GM12878 (cell line): Measurements from ENCODE around the gene MICB. TPM values are rescaled to one million over a fixed set of nuclear protein-coding genes. Genes with fewer than 3 reads are reported as not detected.
A peak's percentile ranks its signal among the peaks of the same experiment; 100 is the strongest.

ENCODE experiments used
- ATF3 ChIP-seq: IDR thresholded peaks from 2 replicates; pipeline ENCODE4 v1.6.1; 2011; ENCODE audit warnings: low read depth, mild to moderate bottlenecking, low read length, moderate library complexity, borderline replicate concordance; ENCODE audit errors: extremely low read depth
- BACH1 ChIP-seq: fragments of 450-650 bp; IDR thresholded peaks from 2 replicates; pipeline ENCODE4 v1.6.1; 2017; ENCODE audit warnings: mild to moderate bottlenecking, borderline replicate concordance
- BHLHE40 ChIP-seq, 2 experiments: fragments of 450-650 bp in 1 of 2; IDR thresholded peaks; 2 replicates each; pipeline ENCODE4 v1.6.1; 2011 to 2017; ENCODE audit warnings: low read depth in 2 of 2, borderline replicate concordance in 1 of 2, improper control_type of control experiment in 1 of 2, low read length in 1 of 2, mild to moderate bottlenecking in 1 of 2
- CBX3 ChIP-seq: fragments of 200-600 bp; sonication (generic); IDR thresholded peaks from 2 replicates; pipeline ENCODE4 v1.6.1; 2016; ENCODE audit warnings: low read depth, borderline replicate concordance
- CBX5 ChIP-seq: sonication (generic); IDR thresholded peaks from 2 replicates; pipeline ENCODE4 v1.6.1; 2016; ENCODE audit warnings: low read depth, moderate library complexity, mild to moderate bottlenecking, inconsistent platforms
- CREM ChIP-seq: IDR thresholded peaks from 2 replicates; pipeline ENCODE4 v1.6.1; 2014; ENCODE audit warnings: antibody characterized with exemption, low read depth
- CUX1 ChIP-seq: IDR thresholded peaks from 2 replicates; pipeline ENCODE4 v1.6.1; 2012; ENCODE audit warnings: improper control_type of control experiment, low read depth, low read length; ENCODE audit not compliant: insufficient replicate concordance
- DPF2 ChIP-seq: fragments of 450-650 bp; IDR thresholded peaks from 2 replicates; pipeline ENCODE4 v1.6.1; 2017; ENCODE audit warnings: mild to moderate bottlenecking
- E4F1 ChIP-seq: fragments of 450-650 bp; IDR thresholded peaks from 2 replicates; pipeline ENCODE4 v1.6.1; 2018; ENCODE audit warnings: borderline replicate concordance, mild to moderate bottlenecking; ENCODE audit not compliant: partially characterized antibody
- JUND ChIP-seq: IDR thresholded peaks from 2 replicates; pipeline ENCODE4 v1.6.1; 2012; ENCODE audit warnings: low read depth, mild to moderate bottlenecking, low read length, improper control_type of control experiment, moderate library complexity
- KLF5 ChIP-seq: fragments of 450-650 bp; IDR thresholded peaks from 2 replicates; pipeline ENCODE4 v1.6.1; 2014; ENCODE audit warnings: mild to moderate bottlenecking; ENCODE audit not compliant: partially characterized antibody
- MTA2 ChIP-seq: fragments of 450-650 bp; IDR thresholded peaks from 2 replicates; pipeline ENCODE4 v1.6.1; 2016; ENCODE audit warnings: low read depth, mild to moderate bottlenecking, moderate library complexity
- NFYA ChIP-seq: IDR thresholded peaks from 2 replicates; pipeline ENCODE4 v1.6.1; 2011; ENCODE audit warnings: low read depth, mild to moderate bottlenecking, low read length, improper control_type of control experiment, borderline replicate concordance
- SMAD1 ChIP-seq: fragments of 450-650 bp; IDR thresholded peaks from 2 replicates; pipeline ENCODE4 v1.6.1; 2018; ENCODE audit warnings: mild to moderate bottlenecking, low read depth; ENCODE audit not compliant: partially characterized antibody
- SMC3 ChIP-seq: IDR thresholded peaks from 2 replicates; pipeline ENCODE4 v1.6.1; 2011; ENCODE audit warnings: low read length, improper control_type of control experiment, borderline replicate concordance
- SREBF2 ChIP-seq: IDR thresholded peaks from 2 replicates; pipeline ENCODE4 v1.6.1; 2012; ENCODE audit warnings: mild to moderate bottlenecking, low read length
- SUPT20H ChIP-seq: IDR thresholded peaks from 2 replicates; pipeline ENCODE4 v1.6.1; 2011; ENCODE audit warnings: low read depth, mild to moderate bottlenecking, low read length, moderate library complexity, borderline replicate concordance; ENCODE audit not compliant: control insufficient read depth
- TARDBP ChIP-seq: IDR thresholded peaks from 2 replicates; pipeline ENCODE4 v1.6.1; 2016; ENCODE audit warnings: borderline replicate concordance
- YY1 ChIP-seq: IDR thresholded peaks from 2 replicates; pipeline ENCODE4 v1.6.1; 2011; ENCODE audit warnings: low read depth, mild to moderate bottlenecking, low read length
- ZBED1 ChIP-seq: IDR thresholded peaks from 2 replicates; pipeline ENCODE4 v1.6.1; 2016; ENCODE audit warnings: borderline replicate concordance
- ZNF622 ChIP-seq: fragments of 450-650 bp; IDR thresholded peaks from 2 replicates; pipeline ENCODE4 v1.6.1; 2017; ENCODE audit warnings: mild to moderate bottlenecking, inconsistent platforms
- ZZZ3 ChIP-seq: IDR thresholded peaks from 2 replicates; pipeline ENCODE4 v1.6.1; 2011; ENCODE audit warnings: low read depth; ENCODE audit not compliant: control insufficient read depth, insufficient read length
- polyA plus RNA-seq, 11 experiments: library from polyadenylated mRNA; depleted of rRNA in 4 of 11; unstranded in 6 of 11; stranded (reverse) in 5 of 11; fragments of >200 nt; fragmentation: Nextera tagmentation in 4 of 11; fragmentation: Illumina TruSeq in 1 of 11; extraction: Ambion mirVana in 4 of 11; extraction: Trizol in 1 of 11; gene quantifications; 1 replicate in 1 of 11; 2 replicates in 10 of 11; pipeline versions ENCODE4 v1.2.1 to v1.2.3, GENCODE V29; 2011 to 2016; ENCODE audit warnings: inconsistent platforms in 2 of 11, missing spikeins in 2 of 11, low read depth in 1 of 11
- total RNA-seq, 4 experiments: library from RNA; depleted of rRNA in 3 of 4; stranded (reverse); fragments of >200 nt in 3 of 4; fragmentation: Illumina TruSeq in 1 of 4; extraction: Trizol in 1 of 4; gene quantifications; 2 replicates each; pipeline versions ENCODE4 v1.2.1 to v1.2.3, GENCODE V29; 2013 to 2021

The MICB gene
- total and polyA plus RNA-seq, 10 of the 15 experiments (the other 5 are each of a cell fraction or from before 2014, with no cell fraction given) = 9.0 to 37.1 (median 17.8) TPM

GRCh38 chr6:31497531-31498476, at the start of gene MICB (continued):
- TF ChIP-seq JUND (peak; percentile 62; the same call in 1 of the 2 replicates), ZBED1 (no peak), CBX5 (no peak), SMC3 (no peak), ZZZ3 (no peak), CBX3 (no peak), CREM (no peak), SREBF2 (no peak), BACH1 (no peak), NFYA (no peak), KLF5 (peak; percentile 93), TARDBP (no peak), SUPT20H (no peak), CUX1 (no peak), ATF3 (no peak), MTA2 (no peak), ZNF622 (no peak), BHLHE40 (IDR thresholded peaks at IDR 0.05; ENCODE audit: borderline replicate concordance in 1 of 2, low read depth in 2 of 2, low read length in 1 of 2) (peak; percentile 41 to 79; a peak in 3 of 4 replicates), YY1 (no peak), DPF2 (no peak), SMAD1 (no peak), E4F1 (peak; percentile 58)
